HCT116 (cell line): ENCODE results near the gene CREB3L1. TPM values are rescaled to one million over a fixed set of nuclear protein-coding genes. Genes with fewer than 3 reads are reported as not detected.

Experiments
- ATAC-seq: fragments of 200-7000 bp; cut with Tn5 transposase; 2 replicates; pipeline ENCODE4 v1.9.1; 2020; ENCODE audit warnings: mild to moderate bottlenecking, moderate library complexity
- BruUV-seq: library from RNA; stranded (reverse); fragments of 400-500 nt; replicated peaks from 2 replicates; lab custom pipeline; 2021; lab: Mats Ljungman, UMichigan
- CTCF ChIA-PET: fragments of 300-600 bp; sonication (Branson Sonifier 250); formaldehyde crosslinking; loops from one replicate; lab custom pipeline; 2021; ENCODE audit warnings: antibody characterized with exemption; lab: Charles Lee
- POLR2A ChIA-PET: fragments of 300-600, 350-600 bp; sonication (Branson Sonifier 250); formaldehyde crosslinking; loops from one replicate; lab custom pipeline; 2021; ENCODE audit warnings: antibody characterized with exemption; lab: Charles Lee
- RAD21 ChIA-PET, 2 experiments: fragments of 300-600 bp; sonication (Branson Sonifier 250); formaldehyde crosslinking; loops; one replicate each; lab custom pipeline; 2023; ENCODE audit warnings: low total read pairs in 2 of 2; ENCODE audit not compliant: uncharacterized antibody in 2 of 2, unreplicated experiment in 2 of 2, low non-redundant PET in 1 of 2; lab: Charles Lee
- DNase-seq: peaks from one replicate; pipeline ENCODE4 v3.0.0-alpha.2; 2010; ENCODE audit warnings: low read depth, low spot score
- H2AFZ ChIP-seq: fragments of 200-600 bp; shearing (Covaris generic), sonication (generic); 2 replicates; pipeline ENCODE4 v1.6.1; 2017; ENCODE audit warnings: low read depth, mixed run types, mixed read lengths, antibody characterized with exemption, low read length; ENCODE audit not compliant: poor library complexity, severe bottlenecking
- H3K27ac ChIP-seq: 2 replicates; pipeline ENCODE4 v1.5.1; 2012; ENCODE audit warnings: low read depth, low read length
- H3K27me3 ChIP-seq: fragments of 200-600 bp; sonication (generic); 2 replicates; pipeline ENCODE4 v1.6.1; 2016; ENCODE audit warnings: mixed run types, low read length, mixed read lengths; ENCODE audit not compliant: insufficient read depth
- H3K36me3 ChIP-seq, 2 experiments: fragments of 200-500 bp in 1 of 2; fragments of 200-600 bp in 1 of 2; sonication (Bioruptor generic) in 1 of 2; sonication (generic) in 1 of 2; 2 replicates each; pipeline versions ENCODE4 v1.5.1 to v1.6.1; 2014 to 2016; ENCODE audit warnings: low read length in 2 of 2, inconsistent platforms in 1 of 2, mixed read lengths in 1 of 2, mixed run types in 1 of 2; ENCODE audit not compliant: insufficient read depth in 2 of 2, control insufficient read depth in 1 of 2
- H3K4me1 ChIP-seq, 2 experiments: fragments of 200-600 bp in 1 of 2; sonication (generic) in 1 of 2; 2 replicates each; pipeline versions ENCODE4 v1.5.1 to v1.6.1; 2012 to 2017; ENCODE audit warnings: low read length in 2 of 2, inconsistent platforms in 1 of 2, mild to moderate bottlenecking in 1 of 2, mixed read lengths in 1 of 2, mixed run types in 1 of 2, moderate library complexity in 1 of 2; ENCODE audit not compliant: insufficient read depth in 2 of 2, control insufficient read depth in 1 of 2
- H3K4me2 ChIP-seq: fragments of 200-600 bp; sonication (generic); 2 replicates; pipeline ENCODE4 v1.6.1; 2017; ENCODE audit warnings: mixed run types, low read length, mixed read lengths
- H3K4me3 ChIP-seq, 2 experiments: fragments of 200-600 bp in 1 of 2; sonication (generic) in 1 of 2; replicated peaks in 1 of 2; 2 replicates each; pipeline ENCODE4 v1.5.1; 2011 to 2016; ENCODE audit warnings: low read length in 2 of 2, control low read depth in 1 of 2, low read depth in 1 of 2, mild to moderate bottlenecking in 1 of 2, mixed read lengths in 1 of 2, mixed run types in 1 of 2
- H3K79me2 ChIP-seq: fragments of 200-600 bp; sonication (generic); 2 replicates; pipeline ENCODE4 v1.6.1; 2017; ENCODE audit warnings: mild to moderate bottlenecking, mixed run types, low read length, moderate library complexity, mixed read lengths; ENCODE audit not compliant: insufficient read depth
- H3K9ac ChIP-seq: fragments of 200-600 bp; sonication (generic); 2 replicates; pipeline ENCODE4 v1.6.1; 2016; ENCODE audit warnings: low read length, mixed read lengths
- H3K9me2 ChIP-seq: fragments of 200-600 bp; sonication (generic), shearing (Covaris generic); 2 replicates; pipeline ENCODE4 v1.6.1; 2017; ENCODE audit warnings: mixed run types, mild to moderate bottlenecking, moderate library complexity; ENCODE audit not compliant: insufficient read depth
- H3K9me3 ChIP-seq, 2 experiments: fragments of 200-500 bp in 1 of 2; fragments of 200-600 bp in 1 of 2; sonication (Bioruptor generic) in 1 of 2; sonication (generic) in 1 of 2; 2 replicates each; pipeline ENCODE4 v1.6.1; 2014 to 2017; ENCODE audit warnings: low read length in 2 of 2, mixed read lengths in 2 of 2, inconsistent platforms in 1 of 2, low read depth in 1 of 2, mild to moderate bottlenecking in 1 of 2, mixed run types in 1 of 2, moderate library complexity in 1 of 2; ENCODE audit not compliant: control insufficient read depth in 1 of 2, insufficient read depth in 1 of 2
- H4K20me1 ChIP-seq: fragments of 200-600 bp; sonication (generic), shearing (Covaris generic); 2 replicates; pipeline ENCODE4 v1.6.1; 2017; ENCODE audit warnings: mixed run types, mild to moderate bottlenecking, moderate library complexity; ENCODE audit not compliant: insufficient read depth
- CTCF ChIP-seq, 3 experiments: fragments of 200-600 bp in 1 of 3; sonication (generic) in 1 of 3; IDR thresholded peaks in 2 of 3; conservative IDR thresholded peaks in 1 of 3; 2 replicates each; pipeline ENCODE4 v1.5.1; 2012 to 2017; ENCODE audit warnings: low read depth in 2 of 3, low read length in 2 of 3, antibody characterized with exemption in 1 of 3, borderline replicate concordance in 1 of 3, control low read depth in 1 of 3, mild to moderate bottlenecking in 1 of 3, mixed read lengths in 1 of 3, mixed run types in 1 of 3, moderate library complexity in 1 of 3; ENCODE audit not compliant: insufficient read depth in 1 of 3
- EGR1 ChIP-seq: IDR thresholded peaks from 2 replicates; pipeline ENCODE4 v1.6.1; 2012; ENCODE audit warnings: low read depth
- ELF1 ChIP-seq: IDR thresholded peaks from 2 replicates; pipeline ENCODE4 v1.6.1; 2012; ENCODE audit warnings: low read depth, borderline replicate concordance
- EZH2 ChIP-seq: fragments of 200-600 bp; sonication (generic); IDR thresholded peaks from 2 replicates; pipeline ENCODE4 v1.6.1; 2017; ENCODE audit warnings: antibody characterized with exemption, mixed run types
- POLR2A ChIP-seq: IDR thresholded peaks from 2 replicates; pipeline ENCODE4 v1.7.0; 2011; ENCODE audit warnings: borderline replicate concordance; ENCODE audit not compliant: insufficient read depth, insufficient read length; ENCODE audit errors: extremely low read depth
- POLR2AphosphoS5 ChIP-seq: IDR thresholded peaks from 2 replicates; pipeline ENCODE4 v1.6.1; 2011; ENCODE audit warnings: mild to moderate bottlenecking, low read depth, low read length, moderate library complexity
- RAD21 ChIP-seq: IDR thresholded peaks from 2 replicates; pipeline ENCODE4 v1.6.1; 2012; ENCODE audit warnings: low read depth, mild to moderate bottlenecking
- SIN3A ChIP-seq: IDR thresholded peaks from 2 replicates; pipeline ENCODE4 v1.6.1; 2012; ENCODE audit warnings: low read depth
- SP1 ChIP-seq: IDR thresholded peaks from 2 replicates; pipeline ENCODE4 v1.6.1; 2012; ENCODE audit warnings: low read depth
- YY1 ChIP-seq: IDR thresholded peaks from 2 replicates; pipeline ENCODE4 v1.6.1; 2011; ENCODE audit warnings: low read length, low read depth, moderate library complexity, mild to moderate bottlenecking; ENCODE audit not compliant: insufficient replicate concordance; ENCODE audit errors: extremely low read depth
- ZNF274 ChIP-seq: fragments of 200-500 bp; sonication (Bioruptor generic); IDR thresholded peaks from 2 replicates; pipeline ENCODE4 v1.6.1; 2014; ENCODE audit warnings: mild to moderate bottlenecking, low read depth, low read length, inconsistent platforms
- intact Hi-C: fragments of 100-400 bp; cut with micrococcal nuclease; formaldehyde crosslinking; loops from 2 replicates; pipeline ENCODE4 v1.10.0; 2022
- total RNA-seq: library from RNA; stranded (reverse); gene quantifications from one replicate; pipeline ENCODE4 v1.2.1, GENCODE V29; 2021; ENCODE audit not compliant: unreplicated experiment

The CREB3L1 gene
- total RNA-seq, 1 experiment from 2014 or later = 0.37 TPM

- H3K9me3 ChIP-seq = no peaks in the 10 kb centered on the region
- no peak overlapping the region for H3K9ac ChIP-seq
- no peak overlapping the region for H3K4me2 ChIP-seq
- intact Hi-C loops = no loop called here
- ChIA-PET POLR2A (no interaction called here), RAD21 (no interaction called here), CTCF (interaction anchor here (0.7 to 1.8 kb wide), 3 partner anchors 8 to 82 kb away, joined by 3 to 10 read pairs (median 3); no protein-coding TSS in a partner anchor)
- H3K9me2 ChIP-seq = no peaks in the 10 kb centered on the region
- DNase-seq (peak; percentile 45), ATAC-seq (peak; percentile 89)
- no TSS peak for BruUV-seq
- no peaks in the 10 kb centered on the region for H3K79me2 ChIP-seq
- H3K27me3 ChIP-seq = no peaks in the 10 kb centered on the region
- H4K20me1 ChIP-seq = no peaks in the 10 kb centered on the region
- peaks cover 0 to 3% of the 10 kb centered on the region in 2 experiments; a peak in 2 of 4 replicates for H3K4me1 ChIP-seq
- peak; percentile 48 for TF ChIP-seq RAD21
- no peak for TF ChIP-seq EZH2
- no peak for TF ChIP-seq ZNF274
- peak; percentile 11 for TF ChIP-seq YY1
- TF ChIP-seq EGR1 = no peak
- no peak for TF ChIP-seq POLR2A
- no peak for TF ChIP-seq POLR2AphosphoS5
- TF ChIP-seq ELF1 = no peak
- peak; percentile 24 to 86 (median 68); a peak in 5 of 6 replicates for TF ChIP-seq CTCF (IDR thresholded peaks at IDR 0.05 in 2 of 3, conservative IDR thresholded peaks at IDR 0.05 in 1 of 3; ENCODE audit: borderline replicate concordance in 1 of 3, insufficient read depth in 1 of 3, low read depth in 2 of 3, low read length in 2 of 3)
- no peak for TF ChIP-seq SP1
- TF ChIP-seq SIN3A = no peak
- no peak overlapping the region for H3K27ac ChIP-seq
- no peaks in the 10 kb centered on the region for H3K36me3 ChIP-seq
- no peak overlapping the region for H2AFZ ChIP-seq
- no peak overlapping the region for H3K4me3 ChIP-seq
Observed at GRCh38 chr11:46322759-46323158, 45.3 kb downstream of the CREB3L1 start.
